Endothelial cell of umbilical vein (primary cell): Measurements from ENCODE around the gene KCTD1. TPM values are rescaled to one million over a fixed set of nuclear protein-coding genes. Genes with fewer than 3 reads are reported as not detected.

ENCODE experiments used
- BruUV-seq: library from RNA; stranded (reverse); fragments of 400-500 nt; replicated peaks from 2 replicates; lab custom pipeline; 2021; lab: Mats Ljungman, UMichigan
- CTCF ChIA-PET: fragments of 300-600, 350-600 bp; sonication (Branson Sonifier 250); formaldehyde crosslinking; loops from one replicate; lab custom pipeline; 2021; ENCODE audit warnings: antibody characterized with exemption, inconsistent platforms; lab: Charles Lee
- POLR2A ChIA-PET: fragments of 300-600, 350-600 bp; sonication (Branson Sonifier 250); formaldehyde crosslinking; loops from one replicate; lab custom pipeline; 2021; ENCODE audit warnings: antibody characterized with exemption, inconsistent platforms; lab: Charles Lee
- DNase-seq: peaks from one replicate; pipeline ENCODE4 v3.0.0-alpha.2; 2011; ENCODE audit warnings: low read depth, low spot score
- FAIRE-seq: peaks from 2 replicates; lab custom pipeline; 2011; peaks lifted over from hg19 to GRCh38; lab: Jason Lieb, UNC
- H2AFZ ChIP-seq: 2 replicates; pipeline ENCODE4 v1.6.0; 2012; ENCODE audit warnings: low read depth, low read length, control low read depth, inconsistent platforms
- H3K27ac ChIP-seq: 2 replicates; pipeline ENCODE4 v1.5.1; 2011; ENCODE audit warnings: low read depth, mild to moderate bottlenecking, control low read depth, low read length, moderate library complexity; ENCODE audit not compliant: insufficient read depth
- H3K27me3 ChIP-seq, 2 experiments: 2 replicates each; pipeline versions ENCODE4 v1.6.0 to v1.6.1; 2011; ENCODE audit warnings: low read length in 2 of 2, mixed read lengths in 1 of 2; ENCODE audit not compliant: control insufficient read depth in 2 of 2, insufficient read depth in 2 of 2
- H3K36me3 ChIP-seq, 2 experiments: 2 replicates in 1 of 2; 3 replicates in 1 of 2; pipeline ENCODE4 v1.5.1; 2011; ENCODE audit warnings: low read length in 2 of 2, mild to moderate bottlenecking in 1 of 2, moderate library complexity in 1 of 2; ENCODE audit not compliant: control insufficient read depth in 2 of 2, insufficient read depth in 2 of 2; ENCODE audit errors: extremely low read depth in 1 of 2
- H3K4me1 ChIP-seq: 3 replicates; pipeline ENCODE4 v1.5.1; 2011; ENCODE audit warnings: mild to moderate bottlenecking, low read length; ENCODE audit not compliant: control insufficient read depth, insufficient read depth; ENCODE audit errors: extremely low read depth
- H3K4me2 ChIP-seq: 2 replicates; pipeline ENCODE4 v1.6.1; 2011; ENCODE audit warnings: low read length, control low read depth, mixed read lengths; ENCODE audit not compliant: insufficient read depth
- H3K4me3 ChIP-seq, 3 experiments: fragments of 200-600 bp in 1 of 3; sonication (generic), shearing (Covaris generic) in 1 of 3; replicated peaks in 1 of 3; 2 replicates each; pipeline ENCODE4 v1.5.1; 2011 to 2016; ENCODE audit warnings: control low read depth in 3 of 3, low read length in 3 of 3, mild to moderate bottlenecking in 2 of 3, inconsistent platforms in 1 of 3, low read depth in 1 of 3, moderate library complexity in 1 of 3; ENCODE audit not compliant: insufficient read depth in 1 of 3
- H3K79me2 ChIP-seq: 2 replicates; pipeline ENCODE4 v1.6.0; 2012; ENCODE audit warnings: low read length, inconsistent platforms; ENCODE audit not compliant: control insufficient read depth, insufficient read depth
- H3K9ac ChIP-seq: replicated peaks from 2 replicates; pipeline ENCODE3; 2011; ENCODE audit warnings: low read length, control low read depth; ENCODE audit not compliant: insufficient read depth; ENCODE audit errors: extremely low read depth
- H3K9me1 ChIP-seq: replicated peaks from 3 replicates; pipeline ENCODE4 v1.6.0; 2011; ENCODE audit warnings: mild to moderate bottlenecking, low read length; ENCODE audit not compliant: control insufficient read depth, insufficient read depth; ENCODE audit errors: extremely low read depth
- H3K9me3 ChIP-seq: replicated peaks from 2 replicates; pipeline ENCODE4 v1.5.1; 2012; ENCODE audit warnings: low read length, inconsistent platforms; ENCODE audit not compliant: control insufficient read depth, insufficient read depth
- H4K20me1 ChIP-seq: replicated peaks from 2 replicates; pipeline ENCODE3; 2011; ENCODE audit warnings: mild to moderate bottlenecking, low read length; ENCODE audit not compliant: control insufficient read depth, insufficient read depth; ENCODE audit errors: extremely low read depth
- CTCF ChIP-seq, 2 donors: IDR thresholded peaks; 1 replicate in 1 of 2; 2 replicates in 1 of 2; pipeline ENCODE4 v1.5.1; 2011; ENCODE audit warnings: low read length in 2 of 2, mild to moderate bottlenecking in 2 of 2, moderate library complexity in 2 of 2, control low read depth in 1 of 2, inconsistent platforms in 1 of 2, low read depth in 1 of 2; ENCODE audit not compliant: insufficient read depth in 1 of 2; ENCODE audit errors: extremely low read depth in 1 of 2
- EZH2 ChIP-seq: IDR thresholded peaks from 2 replicates; pipeline ENCODE4 v1.6.1; 2012; ENCODE audit warnings: borderline replicate concordance, low read depth, mild to moderate bottlenecking, moderate library complexity, low read length, inconsistent platforms; ENCODE audit not compliant: severe bottlenecking
- FOS ChIP-seq: IDR thresholded peaks from 2 replicates; pipeline ENCODE4 v1.6.1; 2011; ENCODE audit warnings: mild to moderate bottlenecking, low read length, moderate library complexity, borderline replicate concordance; ENCODE audit not compliant: insufficient read depth
- GATA2 ChIP-seq: IDR thresholded peaks from 2 replicates; pipeline ENCODE4 v1.7.0; 2011; ENCODE audit warnings: low read depth, mild to moderate bottlenecking, moderate library complexity, mixed read lengths, low read length; ENCODE audit not compliant: insufficient read length, insufficient read depth
- JUN ChIP-seq: IDR thresholded peaks from 2 replicates; pipeline ENCODE4 v1.6.1; 2011; ENCODE audit warnings: borderline replicate concordance, low read depth; ENCODE audit not compliant: insufficient read length, insufficient read depth
- MAX ChIP-seq: IDR thresholded peaks from 2 replicates; pipeline ENCODE4 v1.6.1; 2011; ENCODE audit not compliant: insufficient read depth, insufficient read length
- POLR2A ChIP-seq: IDR thresholded peaks from 2 replicates; pipeline ENCODE4 v1.6.1; 2012; ENCODE audit warnings: low read depth, mild to moderate bottlenecking, control low read depth, low read length
- POLR2AphosphoS5 ChIP-seq: IDR thresholded peaks from 2 replicates; pipeline ENCODE4 v1.6.1; 2012; ENCODE audit warnings: low read depth, mild to moderate bottlenecking, control low read depth, low read length, moderate library complexity; ENCODE audit not compliant: insufficient read depth
- dilution Hi-C: fragments of 300-500 bp; cut with MboI; formaldehyde crosslinking; loops from one replicate; pipeline ENCODE4 v1.15.0; 2019; ENCODE audit warnings: low sequenced_read_pairs; ENCODE audit not compliant: extremely low pct_ligation_motif_present
- intact Hi-C: fragments of 100-400 bp; cut with micrococcal nuclease; formaldehyde crosslinking; loops from one replicate; pipeline ENCODE4 v1.10.0; 2022
- polyA plus RNA-seq, 4 experiments: library from polyadenylated mRNA; depleted of rRNA in 3 of 4; stranded (reverse) in 3 of 4; unstranded in 1 of 4; fragments of >200 nt; gene quantifications; 2 replicates each; pipeline versions ENCODE4 v1.2.1 to v1.2.3, GENCODE V29; 2011 to 2012; ENCODE audit warnings: missing spikeins in 1 of 4
- total RNA-seq: library from RNA; stranded (reverse); gene quantifications from 2 replicates; pipeline ENCODE4 v1.2.3, GENCODE V29; 2021

The KCTD1 gene
- total and polyA plus RNA-seq, 2 donors (not counting 3 experiments of a cell fraction or from before 2014, with no cell fraction given), result 6.1 to 12.1 TPM

GRCh38 chr18:26543373-26543772, 5.0 kb downstream of the KCTD1 start:
- POLR2A ChIA-PET, result no interaction called here
- intact Hi-C loops, result no loop called here
- Histone ChIP-seq H3K79me2 (peaks cover 6% of the 10 kb centered on the region), H3K27me3 (no peaks in the 10 kb centered on the region), H4K20me1 (peaks cover 4% of the 10 kb centered on the region), H3K4me2 (no peak overlapping the region), H3K27ac (no peak overlapping the region), H3K36me3 (no peaks in the 10 kb centered on the region), H3K9me3 (no peaks in the 10 kb centered on the region), H3K4me1 (peaks cover 21% of the 10 kb centered on the region), H2AFZ (no peak overlapping the region), H3K4me3 (no peak overlapping the region), H3K9me1 (no peaks in the 10 kb centered on the region), H3K9ac (no peak overlapping the region)
- TF ChIP-seq POLR2A (no peak), JUN (no peak)
- CTCF ChIA-PET, result interaction anchor here (1.3 kb wide), 1 partner anchor 8 kb away, joined by 3 read pairs; no protein-coding TSS in a partner anchor
- no peak for FAIRE-seq
- no peak for DNase-seq
- dilution Hi-C loops, result no loop called here
- no TSS peak for BruUV-seq

- CTCF ChIA-PET, result interaction anchor here (0.9 kb wide), 1 partner anchor 156 kb away, joined by 4 read pairs; no protein-coding TSS in a partner anchor
- dilution Hi-C loops, result no loop called here
- peaks cover 4% of the 10 kb centered on the region for H4K20me1 ChIP-seq
Measured at GRCh38 chr18:26540043-26540628, 8.2 kb downstream of the KCTD1 start.

More at GRCh38 chr18:26540043-26540628, 8.2 kb downstream of the KCTD1 start:
- Histone ChIP-seq H3K27ac (no peak overlapping the region), H3K9me3 (no peaks in the 10 kb centered on the region), H3K79me2 (peaks cover 3% of the 10 kb centered on the region), H3K36me3 (no peaks in the 10 kb centered on the region), H3K4me2 (no peak overlapping the region), H3K4me3 (no peak overlapping the region), H2AFZ (no peak overlapping the region), H3K4me1 (no peaks in the 10 kb centered on the region), H3K9ac (no peak overlapping the region), H3K9me1 (no peaks in the 10 kb centered on the region), H3K27me3 (no peaks in the 10 kb centered on the region)
- TF ChIP-seq CTCF (IDR thresholded peaks at IDR 0.05; ENCODE audit: extremely low read depth in 1 of 2, insufficient read depth in 1 of 2, low read depth in 1 of 2, low read length in 2 of 2) (no peak), MAX (no peak), POLR2AphosphoS5 (no peak), EZH2 (no peak), POLR2A (no peak), FOS (no peak), GATA2 (no peak), JUN (no peak)
- intact Hi-C loops, result no loop called here
- FAIRE-seq (no peak), DNase-seq (no peak)
- BruUV-seq, result no TSS peak
- POLR2A ChIA-PET, result no interaction called here
